BLaER1 treated with 17β-estradiol and CSF1 and Interleukin-3, amounts not matched to agents 10 nM and 100 nM (cell line): Measurements from ENCODE around the gene FAM13A.
"Not testable (repeated sequence)": the region's sequence is repeated elsewhere in the genome, so short reads cannot be mapped to it uniquely, and the experiment has no call there.

Experiments used
- H3K27ac ChIP-seq, 11 experiments: shearing (Covaris generic); formaldehyde crosslinking; 2 replicates each; pipeline ENCODE4 v1.8.1; 2022
- H3K27me3 ChIP-seq, 11 experiments: shearing (Covaris generic); formaldehyde crosslinking; 2 replicates each; pipeline ENCODE4 v1.8.1; 2022
- H3K36me3 ChIP-seq, 11 experiments: shearing (Covaris generic); formaldehyde crosslinking; 2 replicates each; pipeline ENCODE4 v1.8.1; 2022
- H3K4me1 ChIP-seq, 10 experiments: shearing (Covaris generic); formaldehyde crosslinking; 2 replicates each; pipeline ENCODE4 v1.8.1; 2022
- H3K4me2 ChIP-seq, 11 experiments: shearing (Covaris generic); formaldehyde crosslinking; 2 replicates each; pipeline ENCODE4 v1.8.1; 2022
- H3K4me3 ChIP-seq, 10 experiments: shearing (Covaris generic); formaldehyde crosslinking; 2 replicates each; pipeline ENCODE4 v1.8.1; 2022
- H3K9ac ChIP-seq, 11 experiments: shearing (Covaris generic); formaldehyde crosslinking; 2 replicates each; pipeline ENCODE4 v1.8.1; 2022
- H3K9me3 ChIP-seq, 11 experiments: shearing (Covaris generic); formaldehyde crosslinking; replicated peaks in 1 of 11; 2 replicates each; pipeline ENCODE4 v1.8.1; 2022
- H4K20me1 ChIP-seq, 11 experiments: shearing (Covaris generic); formaldehyde crosslinking; 2 replicates each; pipeline ENCODE4 v1.8.1; 2022
- Cebpa-rat ChIP-seq, 11 experiments: shearing (Covaris generic); IDR thresholded peaks; 2 replicates each; pipeline ENCODE4 v1.8.1; 2022

Gene FAM13A

DNA sequence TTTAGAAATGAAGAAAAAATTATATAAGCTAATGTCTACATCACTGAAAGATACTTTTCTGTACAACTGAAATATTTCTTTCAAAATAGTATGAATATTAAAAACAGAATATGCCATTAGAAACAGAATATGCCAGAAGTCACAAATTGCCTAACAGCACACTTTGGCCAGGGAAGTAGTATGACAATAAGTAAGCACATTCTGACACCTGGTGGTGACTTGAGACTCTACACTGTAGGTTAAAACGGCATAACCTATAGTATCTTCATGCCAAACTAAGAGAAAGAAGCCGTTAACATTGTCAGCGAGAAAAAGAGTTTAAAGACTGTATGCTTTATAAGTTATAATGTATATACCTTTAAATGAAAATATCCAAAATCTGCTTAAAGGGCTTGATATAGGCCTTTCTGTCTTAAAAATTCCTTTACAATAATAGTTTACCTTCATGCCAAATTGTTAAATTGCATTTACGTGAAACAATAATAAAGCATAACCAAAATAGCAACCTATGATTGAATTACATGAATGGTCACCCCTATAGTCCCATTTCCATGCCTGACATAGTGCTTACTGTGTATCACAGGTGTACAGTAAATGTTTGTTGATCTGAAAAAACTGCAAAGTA, 32.8 kb downstream of the FAM13A start:
- Histone ChIP-seq H3K27ac (no peak overlapping the region; a peak in 1 of 22 replicates), H3K36me3 (no peaks in the 10 kb centered on the region), H3K4me1 (peaks cover 0 to 17% (median 0%) of the 10 kb centered on the region in 10 experiments; a peak in 6 of 20 replicates), H3K9ac (no peak overlapping the region), H3K4me2 (no peak overlapping the region), H3K4me3 (no peak overlapping the region), H4K20me1 (no peaks in the 10 kb centered on the region), H3K9me3 (no peaks in the 10 kb centered on the region), H3K27me3 (no peaks in the 10 kb centered on the region)
- TF ChIP-seq Cebpa-rat (IDR thresholded peaks at IDR 0.05) = no peak

DNA sequence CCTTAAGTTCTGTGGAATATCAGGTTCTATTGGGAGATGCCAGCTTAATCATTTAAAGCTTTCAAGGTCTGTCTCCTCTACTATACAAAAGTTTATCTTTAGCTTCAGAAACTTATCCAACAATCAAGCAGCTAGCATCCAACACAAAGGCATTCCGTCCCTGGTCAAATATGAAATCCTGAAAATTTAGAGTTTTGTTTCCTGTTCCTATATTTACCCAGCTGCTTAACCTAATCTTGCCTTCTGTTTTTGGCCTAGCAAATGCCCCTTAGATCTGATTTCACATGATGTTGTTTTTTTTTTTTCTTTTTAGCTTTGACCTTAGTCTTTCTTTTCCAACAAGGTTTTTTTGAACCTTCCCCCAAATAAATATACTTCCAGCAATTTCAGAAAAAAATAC, 33.8 kb downstream of the FAM13A start:
- Histone ChIP-seq H3K9me3 (no peaks in the 10 kb centered on the region), H3K27me3 (no peaks in the 10 kb centered on the region), H3K4me2 (peak overlapping the region in 3 of 11 experiments; percentile 6 to 40 (median 12); a peak in 5 of 22 replicates), H3K4me1 (peaks cover 0 to 17% (median 0%) of the 10 kb centered on the region in 10 experiments; a peak in 6 of 20 replicates), H3K9ac (peak overlapping the region in 1 of 11 experiments; percentile 21; a peak in 2 of 22 replicates), H4K20me1 (no peaks in the 10 kb centered on the region), H3K4me3 (no peak overlapping the region), H3K36me3 (no peaks in the 10 kb centered on the region), H3K27ac (peak overlapping the region in 1 of 11 experiments; percentile 5; a peak in 2 of 22 replicates)
- no peak for TF ChIP-seq Cebpa-rat (IDR thresholded peaks at IDR 0.05)

DNA sequence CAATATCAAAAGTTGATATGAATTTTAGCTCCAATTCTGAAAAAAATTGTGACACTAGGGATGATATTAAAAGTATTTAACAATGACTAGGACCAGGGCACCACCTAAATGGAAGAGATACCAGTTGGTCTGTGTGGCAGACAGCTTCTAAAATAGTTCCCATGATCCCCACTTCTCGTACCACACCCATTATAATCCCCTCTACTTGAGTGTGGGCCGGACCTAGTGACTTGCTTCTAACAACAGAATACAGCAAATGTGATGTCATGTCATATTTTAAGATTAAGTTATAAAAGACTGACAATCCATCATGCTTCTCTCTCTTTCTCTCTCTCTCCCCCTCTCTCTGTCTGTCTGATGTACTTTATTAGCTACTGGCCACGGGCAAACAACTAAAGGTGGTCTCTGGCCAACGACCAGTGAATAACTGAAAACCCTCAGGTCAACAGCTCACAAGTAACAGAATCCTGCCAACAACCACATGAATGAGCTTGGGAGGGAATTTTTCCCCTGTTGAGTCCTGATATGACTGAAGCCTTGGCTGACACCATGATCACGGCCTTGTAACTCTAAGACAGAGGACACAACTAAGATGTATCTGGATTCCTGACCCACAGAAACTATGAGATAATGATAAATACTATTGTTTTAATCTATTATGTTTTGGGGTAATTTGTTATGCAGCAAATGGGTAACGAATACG, 34.4 kb downstream of the FAM13A start:
- no peaks in the 10 kb centered on the region for H4K20me1 ChIP-seq
- no peak overlapping the region for H3K4me3 ChIP-seq
- H3K4me1 ChIP-seq = peaks cover 0 to 17% (median 0%) of the 10 kb centered on the region in 10 experiments; a peak in 6 of 20 replicates
- no peak overlapping the region for H3K9ac ChIP-seq
- TF ChIP-seq Cebpa-rat (IDR thresholded peaks at IDR 0.05) = no peak
- no peak overlapping the region for H3K27ac ChIP-seq
- no peaks in the 10 kb centered on the region for H3K36me3 ChIP-seq
- H3K27me3 ChIP-seq = no peaks in the 10 kb centered on the region
- H3K9me3 ChIP-seq = no peaks in the 10 kb centered on the region
- H3K4me2 ChIP-seq = peak overlapping the region in 2 of 11 experiments; percentile 6 to 12; a peak in 4 of 22 replicates

DNA sequence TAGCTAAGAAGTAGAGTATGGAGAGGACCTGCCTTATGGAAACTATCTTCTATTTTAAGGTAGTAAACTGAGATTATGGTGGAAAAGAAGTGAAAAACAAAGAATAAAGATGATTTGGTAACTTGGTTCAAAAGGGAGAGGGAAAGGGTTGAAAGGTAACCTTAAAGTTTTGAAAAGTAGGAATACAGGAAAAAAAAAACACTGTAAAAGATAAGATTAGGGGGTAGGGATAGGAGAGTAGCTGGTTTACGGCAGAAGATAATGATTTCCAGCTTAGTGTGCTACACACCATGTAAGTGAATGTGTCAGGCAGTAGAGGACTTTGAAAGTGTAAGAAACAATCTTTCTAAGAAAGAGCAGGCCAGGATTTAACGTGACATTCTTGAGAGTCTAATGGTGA, 35.3 kb downstream of the FAM13A start:
- no peak overlapping the region for H3K4me2 ChIP-seq
- H3K4me1 ChIP-seq = peaks cover 0 to 17% (median 0%) of the 10 kb centered on the region in 10 experiments; a peak in 6 of 20 replicates
- no peak overlapping the region for H3K27ac ChIP-seq
- peaks cover 2 to 5% (median 2%) of the 10 kb centered on the region in 11 experiments; a peak in 10 of 22 replicates for H3K9me3 ChIP-seq
- H3K4me3 ChIP-seq = no peak overlapping the region
- no peak overlapping the region for H3K9ac ChIP-seq
- H3K36me3 ChIP-seq = no peaks in the 10 kb centered on the region
- no peaks in the 10 kb centered on the region for H3K27me3 ChIP-seq
- H4K20me1 ChIP-seq = no peaks in the 10 kb centered on the region
- TF ChIP-seq Cebpa-rat (IDR thresholded peaks at IDR 0.05) = no peak

DNA sequence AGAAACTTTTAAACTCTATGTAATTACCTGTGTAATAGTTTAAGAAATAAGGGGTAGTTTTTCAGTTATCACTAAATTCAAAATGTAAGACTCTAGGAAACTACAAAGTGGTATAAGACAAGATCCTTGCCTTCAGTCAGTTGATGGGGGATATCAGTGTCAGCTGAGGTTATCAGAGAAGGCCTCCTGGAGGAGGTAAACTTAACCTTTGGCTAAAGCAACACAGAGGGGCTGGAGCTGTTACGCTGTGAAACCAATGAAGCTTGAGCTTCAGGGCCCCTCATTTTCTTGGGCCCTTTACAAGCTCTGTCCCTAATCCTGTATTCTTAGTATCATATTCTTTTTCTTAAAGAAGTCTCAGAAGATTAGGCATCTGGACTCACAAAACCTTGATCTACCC, 35.9 kb downstream of the FAM13A start:
- H3K27ac ChIP-seq = no peak overlapping the region

DNA sequence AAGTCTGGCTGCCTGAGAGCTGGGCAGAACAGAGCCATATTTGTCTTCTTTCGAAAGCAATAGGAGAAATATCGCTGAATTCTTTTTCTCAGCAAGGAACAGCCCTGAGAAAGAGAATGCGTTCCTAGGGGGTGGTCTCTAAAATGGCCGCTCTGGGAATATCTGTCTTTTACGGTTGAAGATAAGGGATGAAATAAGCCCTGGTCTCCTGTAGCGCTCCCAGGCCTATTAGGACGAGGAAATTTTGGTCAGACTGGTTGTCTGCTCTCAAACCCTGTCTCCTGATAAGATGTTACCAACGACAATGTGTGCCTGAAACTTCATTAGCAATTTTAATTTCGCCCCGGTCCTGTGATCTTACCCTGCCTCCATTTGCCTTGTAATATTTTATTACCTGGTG, 42.1 kb downstream of the FAM13A start:
- H3K27ac ChIP-seq, H4K20me1 ChIP-seq, H3K9ac ChIP-seq, H3K36me3 ChIP-seq, H3K4me1 ChIP-seq, H3K27me3 ChIP-seq, H3K4me3 ChIP-seq, H3K4me2 ChIP-seq: not testable (repeated sequence)
- peaks cover 28 to 43% (median 32%) of the 10 kb centered on the region in 11 experiments for H3K9me3 ChIP-seq

More for the DNA sequence above, 35.9 kb downstream of the FAM13A start:
- Histone ChIP-seq H3K4me3 (no peak overlapping the region), H3K9me3 (peaks cover 6 to 11% (median 8%) of the 10 kb centered on the region in 11 experiments; a peak in 14 of 22 replicates), H3K36me3 (no peaks in the 10 kb centered on the region), H3K27me3 (no peaks in the 10 kb centered on the region), H3K4me1 (peaks cover 0 to 17% (median 0%) of the 10 kb centered on the region in 10 experiments; a peak in 6 of 20 replicates), H4K20me1 (no peaks in the 10 kb centered on the region), H3K4me2 (no peak overlapping the region), H3K9ac (no peak overlapping the region)
- TF ChIP-seq Cebpa-rat (IDR thresholded peaks at IDR 0.05) = no peak

DNA sequence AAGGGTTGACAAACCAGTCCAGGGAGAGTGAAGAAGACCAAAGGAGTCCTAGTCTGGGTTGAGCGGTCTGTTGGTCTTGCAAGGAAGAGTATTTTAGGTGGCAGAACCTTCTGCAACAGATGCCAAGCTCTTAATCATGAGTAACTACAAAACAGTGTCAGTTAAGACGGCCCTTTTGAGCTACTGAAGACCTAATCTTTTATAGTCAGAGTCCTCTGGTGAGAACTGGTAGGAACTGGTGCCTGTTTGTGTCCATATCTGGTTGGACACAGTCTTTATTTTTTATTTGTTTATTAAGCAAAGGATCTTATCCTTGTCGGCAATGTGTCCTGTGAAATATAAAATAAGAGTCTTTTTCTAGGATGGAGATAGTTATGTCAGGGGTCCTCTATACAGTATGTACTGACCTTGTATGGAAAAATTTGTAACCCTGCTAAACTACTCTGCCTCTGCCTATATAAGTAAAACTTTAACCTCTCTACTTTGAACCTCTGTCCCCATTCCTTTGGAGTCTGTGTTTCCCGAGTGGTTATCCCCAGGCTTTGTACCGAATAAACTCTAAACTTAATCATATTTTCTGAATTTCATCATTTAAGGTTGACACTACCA, 47.1 kb downstream of the FAM13A start:
- Histone ChIP-seq H3K9me3 (peaks cover 14 to 31% (median 16%) of the 10 kb centered on the region in 11 experiments), H3K9ac (no peak overlapping the region), H3K27me3 (no peaks in the 10 kb centered on the region), H3K36me3 (peaks cover 0 to 2% (median 0%) of the 10 kb centered on the region in 11 experiments; a peak in 1 of 22 replicates), H3K27ac (no peak overlapping the region), H3K4me1 (no peaks in the 10 kb centered on the region), H3K4me2 (no peak overlapping the region), H3K4me3 (no peak overlapping the region), H4K20me1 (no peaks in the 10 kb centered on the region)
- TF ChIP-seq Cebpa-rat (IDR thresholded peaks at IDR 0.05) = no peak

DNA sequence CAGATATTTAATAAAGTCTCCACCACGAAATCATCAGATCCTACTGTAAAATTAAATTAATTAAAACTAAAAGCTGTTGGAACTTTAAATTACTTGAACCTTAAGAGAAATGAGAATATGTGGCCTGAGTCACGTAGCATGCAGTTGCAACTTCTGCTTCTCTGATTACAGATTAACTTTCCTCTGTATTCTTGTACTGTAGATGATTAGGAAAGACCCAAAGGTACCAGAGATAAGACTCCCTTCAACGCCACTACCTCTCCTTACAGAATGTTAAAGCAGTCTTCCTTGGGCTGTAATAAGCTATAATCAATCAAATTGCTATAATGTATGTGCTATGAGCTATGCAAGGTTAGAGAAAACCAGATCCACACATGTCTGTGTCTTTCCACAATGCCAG, 47.9 kb downstream of the FAM13A start:
- Histone ChIP-seq H3K36me3 (no peaks in the 10 kb centered on the region), H3K4me3 (no peak overlapping the region), H3K27ac (no peak overlapping the region), H4K20me1 (no peaks in the 10 kb centered on the region), H3K27me3 (no peaks in the 10 kb centered on the region), H3K4me1 (no peaks in the 10 kb centered on the region), H3K9ac (no peak overlapping the region), H3K4me2 (no peak overlapping the region; a peak in 1 of 22 replicates), H3K9me3 (peaks cover 8 to 24% (median 8%) of the 10 kb centered on the region in 11 experiments)
- TF ChIP-seq Cebpa-rat (IDR thresholded peaks at IDR 0.05) = no peak

DNA sequence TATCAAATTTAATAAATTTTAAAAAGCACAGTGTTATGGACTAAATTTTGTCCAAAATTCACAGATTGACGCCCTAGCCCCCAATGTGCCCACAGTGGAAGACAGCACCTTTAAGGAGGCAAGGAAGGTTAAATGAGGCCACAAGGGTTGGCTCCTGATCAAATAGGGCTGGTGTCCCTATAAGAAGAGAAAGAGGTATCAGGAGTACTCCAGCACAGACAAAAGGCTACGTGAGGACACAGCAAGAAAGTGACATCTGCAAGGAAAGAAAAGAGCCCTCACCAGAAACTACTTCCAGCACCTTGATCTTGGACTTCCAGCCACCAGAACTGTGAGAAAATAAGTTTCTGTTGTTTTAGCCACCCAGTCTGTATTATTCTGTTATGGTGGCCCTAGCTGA, 48.8 kb downstream of the FAM13A start:
- Histone ChIP-seq H3K9ac (no peak overlapping the region), H3K9me3 (peaks cover 0 to 14% (median 0%) of the 10 kb centered on the region in 11 experiments; a peak in 1 of 22 replicates), H3K4me2 (no peak overlapping the region), H3K27me3 (no peaks in the 10 kb centered on the region), H3K4me1 (no peaks in the 10 kb centered on the region), H3K4me3 (no peak overlapping the region), H4K20me1 (no peaks in the 10 kb centered on the region), H3K27ac (no peak overlapping the region), H3K36me3 (no peaks in the 10 kb centered on the region)
- no peak for TF ChIP-seq Cebpa-rat (IDR thresholded peaks at IDR 0.05)
